ENCODE measurements around the gene NUDT1. TPM values are rescaled to one million over a fixed set of nuclear protein-coding genes. Genes with fewer than 3 reads are reported as not detected.

NUDT1 gene
- total and polyA plus RNA-seq, 12 donors = 2.5 to 17.3 (median 8.7) TPM

GRCh38 chr7:2281541-2281940, 39.5 kb downstream of the NUDT1 start:
- peaks cover 0 to 6% of the 10 kb centered on the region in 2 donors for H3K4me1 ChIP-seq (replicated peaks in 1 of 2)
- no peak overlapping the region for H3K4me3 ChIP-seq
- H3K27me3 ChIP-seq = no peaks in the 10 kb centered on the region
- no peak for TF ChIP-seq CTCF (IDR thresholded peaks at IDR 0.05)
- TF ChIP-seq POLR2A (IDR thresholded peaks at IDR 0.05) = no peak
- intact Hi-C loops (cut with DNase I) = no loop called here
- WGBS, 4 donors = 52 to 63% (median 60%) methylated on average over 5 to 9 of the region's 9 CpGs
- peak overlapping the region in 1 of 5 donors; percentile 34 for H3K27ac ChIP-seq
- H3K9me3 ChIP-seq (replicated peaks in 1 of 3) = no peaks in the 10 kb centered on the region
- DNase-seq = peak in 2 of 7 donors; percentile 18 to 25
- no peaks in the 10 kb centered on the region for H3K36me3 ChIP-seq (replicated peaks in 1 of 2)

DNA sequence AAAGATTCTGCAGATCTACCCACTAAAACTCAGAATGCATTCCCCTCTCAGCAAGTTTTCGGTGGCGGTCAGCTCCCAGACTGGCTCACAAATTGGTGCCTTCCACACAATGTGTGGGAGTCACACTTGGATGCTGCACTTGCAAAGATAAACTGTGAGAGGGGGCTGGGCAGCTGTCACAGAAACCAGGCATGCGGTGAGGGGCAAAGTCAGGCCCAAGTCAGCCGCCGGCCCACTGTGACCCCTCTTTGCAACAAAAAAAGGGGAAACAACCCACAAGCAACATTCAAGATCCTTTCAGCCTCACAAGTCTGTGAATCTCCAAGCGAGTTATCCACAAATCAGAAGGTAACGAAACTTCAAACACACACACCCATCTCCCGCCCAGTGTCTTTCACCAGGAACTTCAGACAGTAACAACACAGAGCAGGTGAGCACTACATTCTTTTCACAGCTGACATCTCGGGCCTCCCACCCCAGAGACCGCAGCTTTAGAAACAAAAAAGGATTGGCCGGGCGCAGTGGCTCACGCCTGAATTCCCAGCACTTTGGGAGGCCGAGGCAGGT, 40.2 kb downstream of the NUDT1 start:
- Histone ChIP-seq H3K27ac (peak overlapping the region in 1 of 5 donors; percentile 34), H3K27me3 (no peaks in the 10 kb centered on the region), H3K36me3 (replicated peaks in 1 of 2) (no peaks in the 10 kb centered on the region), H3K4me3 (no peak overlapping the region), H3K9me3 (replicated peaks in 1 of 3) (no peaks in the 10 kb centered on the region), H3K4me1 (replicated peaks in 1 of 2) (peaks cover 0 to 6% of the 10 kb centered on the region in 2 donors)
- no peak for TF ChIP-seq CTCF (IDR thresholded peaks at IDR 0.05)
- TF ChIP-seq POLR2A (IDR thresholded peaks at IDR 0.05) = no peak
- DNase-seq = no peak
- WGBS, 4 donors = 86 to 97% (median 89%) methylated on average over 13 to 14 of the region's 14 CpGs
- intact Hi-C loops (cut with DNase I) = no loop called here

GRCh38 chr7:2283074-2283473, 41.0 kb downstream of the NUDT1 start:
- Histone ChIP-seq H3K27ac (no peak overlapping the region), H3K4me1 (replicated peaks in 1 of 2) (peaks cover 0 to 6% of the 10 kb centered on the region in 2 donors), H3K9me3 (replicated peaks in 1 of 3) (no peaks in the 10 kb centered on the region), H3K36me3 (replicated peaks in 1 of 2) (no peaks in the 10 kb centered on the region), H3K4me3 (no peak overlapping the region), H3K27me3 (no peaks in the 10 kb centered on the region)
- 91 to 99% (median 98%) methylated on average over 15 to 20 of the region's 20 CpGs for WGBS, 4 donors
- DNase-seq = no peak
- TF ChIP-seq POLR2A (IDR thresholded peaks at IDR 0.05) = no peak
- TF ChIP-seq CTCF (IDR thresholded peaks at IDR 0.05) = no peak
- intact Hi-C loops (cut with DNase I) = no loop called here

GRCh38 chr7:2287745-2288144, 45.7 kb downstream of the NUDT1 start:
- H3K4me3 ChIP-seq = no peak overlapping the region
- H3K36me3 ChIP-seq (replicated peaks in 1 of 2) = no peaks in the 10 kb centered on the region
- TF ChIP-seq POLR2A (IDR thresholded peaks at IDR 0.05) = no peak
- no peak for TF ChIP-seq CTCF (IDR thresholded peaks at IDR 0.05)
- WGBS, 4 donors = 89 to 96% (median 91%) methylated on average over 6 to 8 of the region's 8 CpGs
- DNase-seq = no peak
- H3K9me3 ChIP-seq (replicated peaks in 1 of 3) = no peaks in the 10 kb centered on the region
- H3K27ac ChIP-seq = no peak overlapping the region
- no peaks in the 10 kb centered on the region for H3K27me3 ChIP-seq
- intact Hi-C loops (cut with DNase I) = no loop called here
- no peaks in the 10 kb centered on the region for H3K4me1 ChIP-seq (replicated peaks in 1 of 2)
